Gastroesophageal sphincter (tissue), 3 donors: Measurements from ENCODE around the gene TRERF1.

Experiments
- CTCF ChIP-seq, 4 experiments: fragments of 200-600 bp in 2 of 4; fragments of 450-650 bp in 2 of 4; sonication (generic) in 1 of 4; IDR thresholded peaks; one replicate each; pipeline ENCODE4 v1.5.1; 2017 to 2019; ENCODE audit warnings: antibody characterized with exemption in 4 of 4, mild to moderate bottlenecking in 2 of 4, moderate library complexity in 2 of 4
- EP300 ChIP-seq: sonication (generic); formaldehyde crosslinking; IDR thresholded peaks from one replicate; pipeline ENCODE4 v1.6.1; 2017; ENCODE audit warnings: antibody characterized with exemption, mild to moderate bottlenecking
- POLR2A ChIP-seq, 2 donors: fragments of 450-650 bp; IDR thresholded peaks; one replicate each; pipeline ENCODE4 v1.6.1; 2017; ENCODE audit warnings: antibody characterized with exemption in 2 of 2, mild to moderate bottlenecking in 2 of 2, moderate library complexity in 1 of 2
- POLR2AphosphoS5 ChIP-seq: sonication (generic); formaldehyde crosslinking; IDR thresholded peaks from one replicate; pipeline ENCODE4 v1.6.1; 2017; ENCODE audit warnings: antibody characterized with exemption

GRCh38 chr6:42300701-42301100 is 151.0 kb downstream of the TRERF1 start:
- TF ChIP-seq CTCF (IDR thresholded peaks at IDR 0.05), result no peak
- TF ChIP-seq POLR2A (IDR thresholded peaks at IDR 0.05), result no peak
- no peak for TF ChIP-seq POLR2AphosphoS5
- TF ChIP-seq EP300, result no peak
